Smooth muscle cell (in vitro differentiated cells): ENCODE measurements around the gene GIMAP5. TPM values are rescaled to one million over a fixed set of nuclear protein-coding genes. Genes with fewer than 3 reads are reported as not detected.

Experiments
- DNase-seq: peaks from one replicate; lab custom pipeline; 2025; ENCODE audit not compliant: unreplicated experiment; lab: John Stamatoyannopoulos, UW
- H2AFZ ChIP-seq: fragments of 200-600 bp; sonication (generic); 2 replicates; pipeline ENCODE4 v1.6.0; 2016; ENCODE audit warnings: antibody characterized with exemption, low read depth, mild to moderate bottlenecking
- H3F3A ChIP-seq: fragments of 200-600 bp; sonication (generic); 2 replicates; pipeline ENCODE4 v1.6.0; 2017; ENCODE audit warnings: antibody characterized with exemption, low read depth
- H3K27ac ChIP-seq: fragments of 200-600 bp; sonication (generic); 2 replicates; pipeline ENCODE4 v1.5.1; 2016; ENCODE audit warnings: low read depth, mild to moderate bottlenecking
- H3K27me3 ChIP-seq: fragments of 200-600 bp; sonication (generic); 2 replicates; pipeline ENCODE4 v1.6.1; 2016; ENCODE audit warnings: low read depth, mild to moderate bottlenecking
- H3K36me3 ChIP-seq: fragments of 200-600 bp; sonication (generic); 2 replicates; pipeline ENCODE4 v1.5.1; 2016; ENCODE audit warnings: low read depth
- H3K4me1 ChIP-seq: fragments of 200-600 bp; sonication (generic); 2 replicates; pipeline ENCODE4 v1.5.1; 2016; ENCODE audit warnings: low read depth
- H3K4me2 ChIP-seq: fragments of 200-600 bp; sonication (generic); 2 replicates; pipeline ENCODE4 v1.6.0; 2016; ENCODE audit warnings: mild to moderate bottlenecking
- H3K4me3 ChIP-seq: fragments of 200-600 bp; sonication (generic); 2 replicates; pipeline ENCODE4 v1.5.1; 2016; ENCODE audit warnings: mild to moderate bottlenecking
- H3K79me2 ChIP-seq: fragments of 200-600 bp; sonication (generic); 2 replicates; pipeline ENCODE4 v1.6.0; 2016; ENCODE audit warnings: low read depth, mild to moderate bottlenecking
- H3K9ac ChIP-seq: fragments of 200-600 bp; sonication (generic); 2 replicates; pipeline ENCODE4 v1.6.0; 2016; ENCODE audit warnings: low read depth
- H3K9me3 ChIP-seq: fragments of 200-600 bp; sonication (generic); replicated peaks from 2 replicates; pipeline ENCODE4 v1.5.1; 2016; ENCODE audit warnings: low read depth
- H4K20me1 ChIP-seq: fragments of 200-600 bp; sonication (generic); 2 replicates; pipeline ENCODE4 v1.6.0; 2016; ENCODE audit warnings: low read depth
- WGBS: methylation state at CpG from one replicate; pipeline ENCODE4 v1.1.7; 2016; ENCODE audit warnings: low lambda C conversion rate; 5-methylcytosine and 5-hydroxymethylcytosine counted together
- polyA plus RNA-seq: library from polyadenylated mRNA; unstranded; fragments of >200 nt; fragmentation: Nextera tagmentation; extraction: Ambion mirVana; gene quantifications from 2 replicates; pipeline ENCODE4 v1.2.1, GENCODE V29; 2016
- total RNA-seq: library from RNA; depleted of rRNA; stranded (reverse); fragments of >200 nt; gene quantifications from 2 replicates; pipeline ENCODE4 v1.2.3, GENCODE V29; 2014
- TF ChIP-seq, protein P1 (sequence below): fragments of 200-600 bp; sonication (generic); IDR thresholded peaks from 2 replicates; pipeline ENCODE4 v1.5.1; 2017; ENCODE audit warnings: borderline replicate concordance, mild to moderate bottlenecking, antibody characterized with exemption; ENCODE audit not compliant: insufficient read depth, poor library complexity, severe bottlenecking

GIMAP5 gene
- total and polyA plus RNA-seq, 2 experiments from 2014 or later: not detected

DNA sequence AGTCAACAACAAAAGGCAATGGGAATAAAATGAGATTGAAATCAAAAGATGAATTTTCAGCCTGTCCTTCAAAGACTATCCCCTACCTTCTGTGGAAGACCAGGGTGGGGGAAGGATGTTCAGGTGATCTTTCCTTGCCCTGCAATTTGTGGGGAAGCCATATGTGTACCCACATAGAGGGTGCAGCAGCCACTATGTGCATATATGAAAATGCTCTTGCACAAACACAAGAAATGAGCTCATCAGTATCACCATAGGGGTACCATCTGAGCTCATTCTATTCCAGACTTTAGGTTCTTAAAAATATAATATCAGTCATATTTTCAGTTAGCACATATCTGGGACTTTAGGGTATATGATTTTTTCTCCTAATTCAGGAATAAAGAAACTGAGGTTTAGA, 17.7 kb downstream of the GIMAP5 start:
- Histone ChIP-seq H3K9ac (no peak overlapping the region), H3K4me2 (no peak overlapping the region), H3K79me2 (no peaks in the 10 kb centered on the region), H3K27me3 (peaks cover 16% of the 10 kb centered on the region), H2AFZ (no peak overlapping the region), H3F3A (no peaks in the 10 kb centered on the region), H3K36me3 (no peaks in the 10 kb centered on the region), H3K9me3 (no peaks in the 10 kb centered on the region), H3K4me1 (no peaks in the 10 kb centered on the region), H3K27ac (no peak overlapping the region), H3K4me3 (no peak overlapping the region), H4K20me1 (no peaks in the 10 kb centered on the region)
- TF ChIP-seq, protein P1, sequence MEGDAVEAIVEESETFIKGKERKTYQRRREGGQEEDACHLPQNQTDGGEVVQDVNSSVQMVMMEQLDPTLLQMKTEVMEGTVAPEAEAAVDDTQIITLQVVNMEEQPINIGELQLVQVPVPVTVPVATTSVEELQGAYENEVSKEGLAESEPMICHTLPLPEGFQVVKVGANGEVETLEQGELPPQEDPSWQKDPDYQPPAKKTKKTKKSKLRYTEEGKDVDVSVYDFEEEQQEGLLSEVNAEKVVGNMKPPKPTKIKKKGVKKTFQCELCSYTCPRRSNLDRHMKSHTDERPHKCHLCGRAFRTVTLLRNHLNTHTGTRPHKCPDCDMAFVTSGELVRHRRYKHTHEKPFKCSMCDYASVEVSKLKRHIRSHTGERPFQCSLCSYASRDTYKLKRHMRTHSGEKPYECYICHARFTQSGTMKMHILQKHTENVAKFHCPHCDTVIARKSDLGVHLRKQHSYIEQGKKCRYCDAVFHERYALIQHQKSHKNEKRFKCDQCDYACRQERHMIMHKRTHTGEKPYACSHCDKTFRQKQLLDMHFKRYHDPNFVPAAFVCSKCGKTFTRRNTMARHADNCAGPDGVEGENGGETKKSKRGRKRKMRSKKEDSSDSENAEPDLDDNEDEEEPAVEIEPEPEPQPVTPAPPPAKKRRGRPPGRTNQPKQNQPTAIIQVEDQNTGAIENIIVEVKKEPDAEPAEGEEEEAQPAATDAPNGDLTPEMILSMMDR: no peak
- no peak for DNase-seq

DNA sequence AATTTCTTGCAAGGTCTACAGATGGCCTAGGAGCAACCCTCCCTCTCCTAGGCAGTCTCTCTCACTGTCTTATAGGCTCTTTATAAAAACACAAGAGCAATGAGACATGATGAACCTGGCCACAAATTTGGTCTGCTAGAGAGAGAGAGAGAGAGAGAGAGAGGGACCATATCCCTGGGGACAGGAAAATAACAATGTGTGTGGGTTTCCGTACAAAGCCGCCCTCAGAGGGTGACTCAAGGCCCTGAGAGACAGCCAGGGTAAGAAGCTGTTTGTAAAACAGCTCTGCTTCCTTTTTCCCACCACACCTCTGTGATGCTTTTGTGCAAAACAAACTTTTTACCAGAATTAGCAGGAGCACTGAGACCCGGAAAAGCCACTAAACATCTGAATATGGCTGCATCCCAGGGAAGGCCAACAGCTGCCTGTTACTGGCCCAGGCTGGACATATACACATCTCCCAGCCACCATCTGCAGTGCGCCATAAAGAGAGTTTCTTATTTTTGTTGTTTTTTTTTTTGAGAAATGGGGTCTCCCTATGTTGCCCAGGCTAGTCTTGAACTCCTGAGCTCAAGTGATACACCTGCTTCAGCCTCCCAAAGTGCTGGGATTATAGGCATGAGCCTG, 18.4 kb downstream of the GIMAP5 start:
- no peak overlapping the region for H3K4me3 ChIP-seq
- TF ChIP-seq, protein P1: no peak
- no peak overlapping the region for H3K27ac ChIP-seq
- H3K79me2 ChIP-seq: no peaks in the 10 kb centered on the region
- WGBS: 71% methylated on average over 4 of the region's 4 CpGs
- no peak overlapping the region for H2AFZ ChIP-seq
- no peak for DNase-seq
- H3K4me2 ChIP-seq: no peak overlapping the region
- no peaks in the 10 kb centered on the region for H4K20me1 ChIP-seq
- H3K36me3 ChIP-seq: no peaks in the 10 kb centered on the region
- H3K27me3 ChIP-seq: peaks cover 12% of the 10 kb centered on the region
- no peaks in the 10 kb centered on the region for H3K9me3 ChIP-seq
- H3K9ac ChIP-seq: no peak overlapping the region
- H3K4me1 ChIP-seq: no peaks in the 10 kb centered on the region
- H3F3A ChIP-seq: no peaks in the 10 kb centered on the region

DNA sequence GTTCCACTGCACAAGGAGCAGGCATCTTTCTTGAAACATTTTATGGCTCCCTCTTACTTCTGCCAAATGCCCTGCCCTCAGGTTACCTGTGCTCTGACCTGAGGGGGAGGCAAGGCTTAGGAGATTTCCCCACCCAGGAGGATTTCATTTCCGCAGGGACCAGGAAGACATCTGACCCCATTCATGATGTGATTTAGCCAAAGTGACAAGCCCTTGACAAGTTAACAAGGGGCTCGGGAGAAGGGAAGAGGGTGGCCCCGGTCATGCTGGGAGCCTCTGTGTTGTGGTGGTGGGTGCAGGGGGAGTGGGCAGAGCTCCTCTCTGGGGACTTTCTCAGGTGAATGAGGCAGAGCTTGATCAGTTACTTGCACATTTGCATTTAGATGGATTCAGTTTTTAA, 18.9 kb downstream of the GIMAP5 start:
- Histone ChIP-seq H3K27ac (no peak overlapping the region), H3K4me1 (no peaks in the 10 kb centered on the region), H2AFZ (no peak overlapping the region), H3K9me3 (no peaks in the 10 kb centered on the region), H3K36me3 (no peaks in the 10 kb centered on the region), H3K27me3 (peaks cover 7% of the 10 kb centered on the region), H4K20me1 (no peaks in the 10 kb centered on the region), H3K9ac (no peak overlapping the region), H3K79me2 (no peaks in the 10 kb centered on the region), H3K4me2 (no peak overlapping the region), H3K4me3 (no peak overlapping the region), H3F3A (no peaks in the 10 kb centered on the region)
- DNase-seq: no peak
- WGBS: 71% methylated on average over 3 of the region's 3 CpGs
- TF ChIP-seq, protein P1: no peak

DNA sequence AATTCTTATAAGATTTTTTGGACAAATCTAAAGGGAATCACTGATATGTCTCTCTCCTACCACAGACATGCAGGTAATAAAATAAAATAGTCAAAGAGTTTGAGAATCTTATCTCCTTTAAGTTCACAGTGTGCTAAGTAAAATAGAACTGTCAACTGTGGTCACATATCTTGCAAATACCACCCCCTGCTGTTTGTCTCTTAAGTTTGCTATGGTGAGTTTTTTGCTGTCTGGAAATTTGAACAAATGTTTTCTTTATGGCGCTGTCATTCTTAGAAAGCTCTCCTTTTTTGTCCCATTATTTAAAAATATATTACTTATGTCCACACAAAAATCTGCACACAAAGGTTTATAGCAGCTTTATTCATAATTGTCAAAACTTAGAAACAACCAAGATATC, 19.6 kb downstream of the GIMAP5 start:
- TF ChIP-seq, protein P1: peak; percentile 26
- Histone ChIP-seq H3F3A (no peaks in the 10 kb centered on the region), H3K9me3 (no peaks in the 10 kb centered on the region), H3K27me3 (peaks cover 4% of the 10 kb centered on the region), H3K79me2 (no peaks in the 10 kb centered on the region), H3K4me2 (no peak overlapping the region), H3K4me3 (no peak overlapping the region), H3K36me3 (no peaks in the 10 kb centered on the region), H2AFZ (no peak overlapping the region), H4K20me1 (no peaks in the 10 kb centered on the region), H3K4me1 (no peaks in the 10 kb centered on the region), H3K9ac (no peak overlapping the region), H3K27ac (no peak overlapping the region)
- DNase-seq: no peak
- 73% methylated on average over 1 of the region's 1 CpG for WGBS
